GM12891 (cell line): ENCODE measurements around the gene ATP11A.

ENCODE experiments used
- POLR2A ChIP-seq: IDR thresholded peaks from 2 replicates; pipeline ENCODE4 v1.6.1; 2011; ENCODE audit warnings: low read depth, low read length, control low read depth
- POLR2AphosphoS5 ChIP-seq: IDR thresholded peaks from 2 replicates; pipeline ENCODE4 v1.6.1; 2011; ENCODE audit warnings: low read depth, low read length, control low read depth

- TF ChIP-seq POLR2AphosphoS5 (no peak), POLR2A (no peak)
Measured at GRCh38 chr13:112912726-112913440, 223.0 kb downstream of the ATP11A start.
